Spinal cord (tissue), 10 donors: ENCODE results near the gene KRT74. TPM values are rescaled to one million over a fixed set of nuclear protein-coding genes. Genes with fewer than 3 reads are reported as not detected.

Experiments used
- DNase-seq, 6 donors: peaks; one replicate each; pipeline versions ENCODE4 v3.0.0 to v3.0.0-alpha.2; 2013 to 2015; ENCODE audit warnings: low spot score in 6 of 6, low read depth in 4 of 6
- H3K27ac ChIP-seq: one replicate; pipeline ENCODE4 v1.5.1; 2013; ENCODE audit warnings: low read depth, low read length, control low read depth
- H3K27me3 ChIP-seq: one replicate; pipeline ENCODE4 v1.6.1; 2013; ENCODE audit warnings: low read length; ENCODE audit not compliant: control insufficient read depth, insufficient read depth
- H3K36me3 ChIP-seq: one replicate; pipeline ENCODE4 v1.6.1; 2013; ENCODE audit warnings: low read length; ENCODE audit not compliant: control insufficient read depth, insufficient read depth
- H3K4me1 ChIP-seq: one replicate; pipeline ENCODE4 v1.6.1; 2013; ENCODE audit warnings: low read length; ENCODE audit not compliant: control insufficient read depth, insufficient read depth
- H3K4me3 ChIP-seq: one replicate; pipeline ENCODE4 v1.5.1; 2013; ENCODE audit warnings: low read depth, low read length, control low read depth
- H3K9me3 ChIP-seq: one replicate; pipeline ENCODE4 v1.6.1; 2013; ENCODE audit warnings: low read length; ENCODE audit not compliant: control insufficient read depth, insufficient read depth
- WGBS: methylation state at CpG from one replicate; pipeline ENCODE4 v1.1.5; 2013; ENCODE audit warnings: missing lambda C conversion rate; ENCODE audit not compliant: insufficient coverage; 5-methylcytosine and 5-hydroxymethylcytosine counted together
- polyA plus RNA-seq, 2 donors: library from polyadenylated mRNA; unstranded; fragments of 120-200 nt; gene quantifications; one replicate each; pipeline ENCODE4 v1.2.1, GENCODE V29; 2013; ENCODE audit not compliant: insufficient read length in 2 of 2
- total RNA-seq, 2 donors: library from RNA; depleted of rRNA in 1 of 2; stranded (reverse); fragments of 120-200 nt in 1 of 2; fragments of >200 nt in 1 of 2; gene quantifications; one replicate each; pipeline versions ENCODE4 v1.2.3 to v1.2.4, GENCODE V29; 2013 to 2014
- donor health status: healthy.

Gene KRT74
- total and polyA plus RNA-seq, 4 donors, result 0.10 to 0.20 TPM; not detected in 2

DNA sequence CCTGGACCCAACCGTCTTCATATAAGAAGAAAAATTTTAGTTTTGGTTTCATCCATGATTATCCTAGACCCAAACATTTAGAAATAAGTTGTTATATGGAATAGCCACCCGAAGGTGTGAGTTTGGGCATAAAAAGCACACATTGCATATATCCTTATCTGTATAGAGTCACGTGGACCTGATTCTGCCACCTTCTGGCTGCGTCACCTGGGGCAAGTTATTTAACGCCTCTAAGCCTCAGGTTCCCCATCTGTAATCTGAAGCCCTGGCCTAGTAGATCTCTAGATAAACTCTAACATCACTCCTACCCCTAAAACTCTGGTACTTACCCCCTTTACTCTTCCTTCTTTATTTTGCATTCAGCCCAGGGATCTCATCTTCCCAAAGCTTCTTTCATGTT is 39.2 kb downstream of the KRT74 start:
- WGBS, result 88% methylated on average over 3 of the region's 5 CpGs
- Histone ChIP-seq H3K36me3 (no peaks in the 10 kb centered on the region), H3K4me1 (peaks cover 13% of the 10 kb centered on the region), H3K27me3 (no peaks in the 10 kb centered on the region), H3K27ac (no peak overlapping the region), H3K9me3 (no peaks in the 10 kb centered on the region), H3K4me3 (no peak overlapping the region)
- no peak for DNase-seq

DNA sequence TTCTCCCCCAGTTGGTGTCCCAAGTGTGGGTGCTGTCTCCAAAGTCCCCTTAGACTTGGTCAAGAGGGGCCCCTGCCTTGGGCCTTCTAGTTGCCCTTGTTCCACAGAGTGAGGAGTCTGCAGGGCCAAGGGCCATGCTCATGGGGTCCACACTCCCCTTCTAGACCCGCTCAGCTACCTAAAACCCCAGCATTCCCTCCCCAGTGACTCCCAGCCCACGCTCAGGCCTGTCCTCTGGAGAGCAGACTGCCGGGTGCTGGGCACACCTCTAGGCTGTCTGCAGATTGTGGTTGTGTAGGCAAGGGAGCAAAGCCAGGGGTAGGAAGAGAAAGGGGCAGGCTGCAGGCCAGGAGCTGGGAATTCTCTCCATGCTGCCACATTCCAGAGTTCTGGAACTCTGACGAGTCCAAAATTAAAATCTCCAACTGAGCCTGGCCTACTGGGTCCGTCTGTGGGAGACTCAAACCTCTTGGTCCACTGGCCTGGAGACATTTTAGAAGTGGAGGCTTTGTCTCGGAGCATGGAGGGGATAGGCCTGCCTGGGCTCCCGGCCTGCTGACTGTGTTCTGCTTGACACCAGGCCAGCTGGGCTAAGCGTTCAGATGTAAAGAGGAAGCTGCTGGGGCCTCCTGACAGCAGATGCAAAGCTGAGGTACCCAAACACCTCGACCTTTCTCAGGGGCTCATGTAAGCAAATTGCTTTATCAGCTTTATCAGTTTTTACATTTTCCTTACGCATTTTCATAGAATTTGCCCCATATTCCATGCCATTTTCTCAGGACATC is 39.8 kb downstream of the KRT74 start:
- H3K36me3 ChIP-seq, result no peaks in the 10 kb centered on the region
- no peak overlapping the region for H3K27ac ChIP-seq
- H3K9me3 ChIP-seq, result no peaks in the 10 kb centered on the region
- 73% methylated on average over 7 of the region's 10 CpGs for WGBS
- no peak overlapping the region for H3K4me3 ChIP-seq
- no peaks in the 10 kb centered on the region for H3K27me3 ChIP-seq
- DNase-seq, result no peak
- H3K4me1 ChIP-seq, result peaks cover 8% of the 10 kb centered on the region

DNA sequence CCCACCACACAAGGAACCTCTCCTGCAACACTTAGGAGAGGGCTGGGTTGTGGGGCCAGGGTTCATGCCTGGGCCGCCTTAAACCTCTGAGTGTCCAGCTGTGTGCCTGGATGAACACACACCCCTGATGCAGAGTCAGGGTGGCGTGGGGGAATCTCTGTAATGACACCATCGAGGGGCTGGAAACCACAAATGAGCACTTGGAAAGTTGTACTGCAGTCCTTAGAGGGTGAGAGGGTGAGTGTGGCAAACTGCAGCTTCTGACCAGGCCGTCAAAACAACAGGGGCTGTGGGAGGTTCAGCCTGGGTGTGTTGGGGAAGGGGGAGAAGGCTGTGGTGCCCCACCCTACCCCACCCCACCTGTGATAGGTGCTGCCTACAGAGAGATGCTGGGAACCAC is 41.0 kb downstream of the KRT74 start:
- no peak overlapping the region for H3K4me3 ChIP-seq
- DNase-seq, result no peak
- H3K27me3 ChIP-seq, result no peaks in the 10 kb centered on the region
- H3K4me1 ChIP-seq, result peaks cover 11% of the 10 kb centered on the region
- H3K27ac ChIP-seq, result no peak overlapping the region
- 78% methylated on average over 3 of the region's 4 CpGs for WGBS
- H3K36me3 ChIP-seq, result no peaks in the 10 kb centered on the region
- H3K9me3 ChIP-seq, result no peaks in the 10 kb centered on the region

DNA sequence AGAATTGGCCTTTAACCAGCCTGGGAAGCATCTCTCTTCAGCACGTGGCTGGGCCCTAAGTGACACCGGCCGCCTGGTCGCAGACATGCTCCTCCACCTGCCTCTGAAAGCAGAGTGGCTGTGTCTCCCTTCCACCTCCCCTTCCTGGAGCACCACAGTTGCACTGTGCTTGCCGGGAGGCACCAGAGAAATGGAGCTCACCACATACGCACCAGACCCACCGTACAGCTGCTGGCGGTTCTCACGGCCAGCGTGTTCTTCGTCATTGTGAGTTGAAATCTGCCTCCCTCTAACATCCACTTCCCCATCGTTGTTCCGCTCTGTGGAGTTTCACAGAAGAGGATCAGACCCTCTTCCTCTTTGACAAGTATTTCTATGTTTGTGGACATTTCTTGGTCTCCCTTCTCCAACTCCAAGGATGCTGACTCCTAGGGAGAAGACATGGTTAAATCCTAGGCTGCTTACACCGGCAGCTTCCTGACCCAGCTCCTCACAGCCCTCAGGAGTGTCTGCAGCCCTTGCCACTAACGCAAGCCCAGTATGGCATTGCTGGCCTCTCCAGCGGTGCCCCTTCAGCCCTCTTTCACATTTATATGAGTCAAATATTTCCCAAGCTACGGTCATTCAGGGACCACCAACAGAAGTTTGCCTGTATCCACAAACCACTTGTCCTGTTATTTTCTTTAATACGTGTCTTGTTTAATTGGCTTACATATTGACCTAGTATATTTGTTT is 41.9 kb downstream of the KRT74 start:
- DNase-seq, result no peak

DNA sequence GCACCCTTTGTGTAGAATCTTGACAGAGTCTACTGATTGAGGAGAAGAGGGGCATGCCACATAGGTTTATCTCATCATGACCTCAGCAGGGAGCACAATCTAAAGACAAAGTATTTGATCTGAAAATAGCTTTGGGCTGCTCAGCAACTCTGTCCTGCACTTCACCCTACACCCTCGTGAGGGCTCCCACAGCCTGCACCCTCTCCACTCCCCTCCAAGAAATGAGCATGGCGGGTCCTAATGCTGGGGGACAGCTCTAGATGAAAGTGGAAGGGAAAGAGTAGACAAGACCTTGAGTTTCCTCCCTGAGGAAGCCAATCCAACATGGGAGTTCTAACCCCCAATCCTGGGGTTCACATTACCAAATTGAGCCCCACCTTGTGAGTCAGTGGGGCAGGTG is 42.7 kb downstream of the KRT74 start:
- no CpG with 5 or more reads among the region's 2 CpGs for WGBS
- peaks cover 11% of the 10 kb centered on the region for H3K4me1 ChIP-seq
- no peak overlapping the region for H3K4me3 ChIP-seq
- no peak for DNase-seq
- no peaks in the 10 kb centered on the region for H3K27me3 ChIP-seq
- no peaks in the 10 kb centered on the region for H3K36me3 ChIP-seq
- H3K27ac ChIP-seq, result no peak overlapping the region
- no peaks in the 10 kb centered on the region for H3K9me3 ChIP-seq

More for the DNA sequence above, 41.9 kb downstream of the KRT74 start:
- no peaks in the 10 kb centered on the region for H3K9me3 ChIP-seq
- no peaks in the 10 kb centered on the region for H3K27me3 ChIP-seq
- no peak overlapping the region for H3K4me3 ChIP-seq
- H3K4me1 ChIP-seq, result peaks cover 11% of the 10 kb centered on the region
- 83% methylated on average over 10 of the region's 18 CpGs for WGBS
- no peaks in the 10 kb centered on the region for H3K36me3 ChIP-seq
- no peak overlapping the region for H3K27ac ChIP-seq

DNA sequence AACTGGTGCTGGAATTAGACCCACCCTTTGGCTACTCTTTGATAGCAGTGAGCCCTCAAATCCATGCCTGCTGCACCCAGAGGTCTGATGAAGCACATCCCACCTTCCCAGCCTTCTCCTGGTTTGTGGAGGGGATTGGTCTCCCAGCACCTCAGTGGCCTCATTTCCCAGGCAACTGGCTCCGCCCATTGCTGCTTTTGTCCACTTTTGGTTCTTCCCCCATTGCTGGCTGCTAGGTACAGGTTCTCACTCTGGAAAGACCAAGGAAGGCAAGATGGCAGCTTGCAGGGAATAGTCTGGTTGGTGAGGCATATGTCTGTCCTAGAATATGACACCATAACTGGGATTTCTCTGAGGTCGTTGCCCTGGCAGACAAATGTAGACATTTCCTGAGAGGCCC is 43.3 kb downstream of the KRT74 start:
- Histone ChIP-seq H3K4me1 (peaks cover 11% of the 10 kb centered on the region), H3K36me3 (no peaks in the 10 kb centered on the region), H3K27ac (no peak overlapping the region), H3K9me3 (no peaks in the 10 kb centered on the region), H3K4me3 (no peak overlapping the region), H3K27me3 (no peaks in the 10 kb centered on the region)
- WGBS, result 79% methylated on average over 2 of the region's 2 CpGs
- no peak for DNase-seq

DNA sequence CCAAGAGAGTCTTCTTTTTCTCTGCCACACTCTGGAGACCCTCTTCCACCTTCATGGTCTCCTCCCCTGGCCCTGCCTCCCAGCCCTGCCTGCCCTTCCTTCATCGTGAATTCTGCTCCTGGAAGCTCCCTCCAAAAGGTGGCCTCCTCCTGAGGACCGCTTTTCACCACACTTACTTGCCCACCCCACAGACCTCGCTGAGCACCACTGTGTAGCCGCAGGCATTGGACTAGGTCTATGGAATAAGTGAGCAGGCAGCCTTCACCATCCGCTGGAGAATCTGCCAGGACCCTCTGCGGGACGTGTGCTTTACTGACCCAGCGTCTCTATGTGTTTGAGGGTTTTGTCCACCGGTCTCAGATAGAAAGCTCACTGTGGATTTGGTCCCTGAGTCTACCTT is 43.8 kb downstream of the KRT74 start:
- H3K27me3 ChIP-seq, result no peaks in the 10 kb centered on the region
- WGBS, result 93% methylated on average over 4 of the region's 9 CpGs
- H3K4me1 ChIP-seq, result peaks cover 11% of the 10 kb centered on the region
- no peak for DNase-seq
- H3K36me3 ChIP-seq, result no peaks in the 10 kb centered on the region
- H3K9me3 ChIP-seq, result no peaks in the 10 kb centered on the region
- H3K4me3 ChIP-seq, result no peak overlapping the region
- no peak overlapping the region for H3K27ac ChIP-seq

DNA sequence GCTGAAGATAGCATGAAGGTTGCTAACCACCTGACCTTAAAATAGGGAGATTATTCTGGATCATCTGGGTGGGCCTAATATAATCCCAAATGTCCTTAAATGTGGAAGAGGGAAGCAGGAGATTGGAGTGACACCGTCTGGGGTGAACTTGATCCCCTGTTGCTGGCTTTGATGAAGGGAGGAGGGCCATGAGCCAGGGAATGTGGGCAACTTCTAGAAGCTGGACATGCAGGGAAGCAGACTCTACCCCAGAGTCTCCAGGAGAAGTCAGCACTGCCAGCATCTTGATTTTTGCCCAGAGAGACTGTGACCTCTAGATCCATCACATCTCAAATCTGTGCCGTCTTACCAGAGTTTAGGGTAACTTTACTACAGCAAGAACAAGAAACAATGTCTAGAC is 44.2 kb downstream of the KRT74 start:
- Histone ChIP-seq H3K27ac (no peak overlapping the region), H3K4me1 (peaks cover 11% of the 10 kb centered on the region), H3K9me3 (no peaks in the 10 kb centered on the region), H3K27me3 (no peaks in the 10 kb centered on the region), H3K36me3 (no peaks in the 10 kb centered on the region), H3K4me3 (no peak overlapping the region)
- WGBS, result 89% methylated on average over 2 of the region's 2 CpGs
- no peak for DNase-seq

DNA sequence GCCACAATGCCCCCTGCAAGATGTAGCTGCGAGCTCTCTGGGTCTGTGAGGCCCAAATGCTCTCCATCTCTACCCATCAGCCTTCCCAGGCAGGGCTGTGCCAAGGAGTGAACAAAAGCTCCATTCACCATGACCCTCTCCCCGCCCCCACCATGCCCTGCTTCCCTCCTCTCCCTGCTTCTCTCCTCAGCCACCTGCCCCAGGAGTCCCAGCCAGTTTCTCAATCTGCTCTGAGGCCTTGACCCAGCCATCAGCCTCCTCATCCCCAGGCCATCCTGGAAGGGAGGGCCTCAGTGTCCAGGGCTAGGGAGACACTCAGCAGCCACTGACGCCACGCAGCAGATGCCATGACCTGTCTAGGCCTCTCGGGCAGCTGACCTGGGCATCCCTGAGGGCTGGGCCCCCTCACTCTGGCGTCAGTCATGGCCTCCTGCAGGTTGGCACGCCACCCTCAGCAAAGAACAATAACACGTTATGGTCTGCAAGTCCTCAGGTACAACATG is 45.0 kb downstream of the KRT74 start:
- peak in 1 of 6 donors; percentile 26 for DNase-seq
- Histone ChIP-seq H3K27me3 (no peaks in the 10 kb centered on the region), H3K27ac (no peak overlapping the region), H3K4me1 (peaks cover 11% of the 10 kb centered on the region), H3K9me3 (no peaks in the 10 kb centered on the region), H3K4me3 (no peak overlapping the region), H3K36me3 (no peaks in the 10 kb centered on the region)
- 81% methylated on average over 8 of the region's 8 CpGs for WGBS
